K562 (cell line): Measurements from ENCODE around the gene CDCA3. TPM values are rescaled to one million over a fixed set of nuclear protein-coding genes. Genes with fewer than 3 reads are reported as not detected.

Source experiments
- ARID3A ChIP-seq: IDR thresholded peaks from 2 replicates; pipeline ENCODE4 v1.6.1; 2012; ENCODE audit warnings: low read depth, low read length, improper control_type of control experiment, borderline replicate concordance
- ARID4B ChIP-seq: sonication (generic); formaldehyde crosslinking; IDR thresholded peaks from 2 replicates; pipeline ENCODE4 v1.8.0; 2022; ENCODE audit warnings: mild to moderate bottlenecking, missing genetic modification reagents
- GTF3C2 ChIP-seq: IDR thresholded peaks from 3 replicates; pipeline ENCODE4 v1.6.1; 2011; ENCODE audit warnings: borderline replicate concordance, mild to moderate bottlenecking, moderate library complexity; ENCODE audit not compliant: insufficient read length; ENCODE audit errors: extremely low read depth
- HDAC3 ChIP-seq: fragments of 450-650 bp; IDR thresholded peaks from 2 replicates; pipeline ENCODE4 v1.6.1; 2018; ENCODE audit warnings: borderline replicate concordance, mild to moderate bottlenecking, moderate library complexity; ENCODE audit not compliant: partially characterized antibody
- MYNN ChIP-seq, 2 experiments: sonication (generic); formaldehyde crosslinking in 1 of 2; IDR thresholded peaks; 2 replicates each; pipeline versions ENCODE4 v1.5.0 to v1.6.1; 2016 to 2020; ENCODE audit warnings: antibody characterized with exemption in 1 of 2, missing genetic modification reagents in 1 of 2
- PATZ1 ChIP-seq: fragments of 250-450 bp; sonication (Bioruptor Pico); IDR thresholded peaks from 2 replicates; pipeline ENCODE4 v1.5.0; 2020; ENCODE audit warnings: mild to moderate bottlenecking, borderline replicate concordance
- PHB2 ChIP-seq: fragments of 450-650 bp; IDR thresholded peaks from 2 replicates; pipeline ENCODE4 v1.6.1; 2017; ENCODE audit warnings: low read depth
- ZBTB26 ChIP-seq: fragments of 450-650 bp; formaldehyde crosslinking; IDR thresholded peaks from 2 replicates; pipeline ENCODE4 v1.4.0; 2022; ENCODE audit warnings: missing genetic modification characterization
- ZC3H4 ChIP-seq: sonication (generic); formaldehyde crosslinking; IDR thresholded peaks from 2 replicates; pipeline ENCODE4 v1.9.0; 2021; ENCODE audit warnings: missing genetic modification reagents, borderline replicate concordance
- ZNF263 ChIP-seq: sonication (generic); formaldehyde crosslinking; IDR thresholded peaks from 2 replicates; pipeline ENCODE4 v1.8.0; 2022; ENCODE audit warnings: mild to moderate bottlenecking, missing genetic modification reagents, borderline replicate concordance
- ZNF707 ChIP-seq: fragments of 250-450 bp; sonication (Bioruptor Pico); conservative IDR thresholded peaks from 2 replicates; pipeline ENCODE4 v1.8.0; 2022; ENCODE audit warnings: inconsistent platforms, mild to moderate bottlenecking, moderate library complexity
- polyA plus RNA-seq, 8 experiments: library from polyadenylated mRNA; depleted of rRNA in 4 of 8; stranded (reverse) in 5 of 8; unstranded in 3 of 8; fragments of >200 nt; fragmentation: Nextera tagmentation in 2 of 8; fragmentation: Illumina TruSeq in 1 of 8; extraction: Ambion mirVana in 2 of 8; extraction: Trizol in 1 of 8; gene quantifications; 2 replicates each; pipeline versions ENCODE4 v1.2.1 to v1.2.3, GENCODE V29; 2011 to 2014; ENCODE audit warnings: inconsistent platforms in 1 of 8, missing spikeins in 1 of 8
- total RNA-seq, 7 experiments: library from RNA; depleted of rRNA in 6 of 7; stranded (reverse); fragments of >200 nt in 6 of 7; fragmentation: Illumina TruSeq in 2 of 7; extraction: Trizol in 2 of 7; gene quantifications; 2 replicates each; pipeline versions ENCODE4 v1.2.1 to v1.2.3, GENCODE V29; 2011 to 2021; ENCODE audit warnings: low replicate concordance in 1 of 7

The CDCA3 gene
- total and polyA plus RNA-seq, 9 of the 15 experiments (the other 6 are each of a cell fraction or from before 2014, with no cell fraction given) = 24.2 to 80.8 (median 55.1) TPM

GRCh38 chr12:6890789-6891645, 39.9 kb upstream of the CDCA3 start (continued):
- peak; percentile 7; the same call in 1 of the 2 replicates for TF ChIP-seq ARID4B
- no peak for TF ChIP-seq ZNF263
- TF ChIP-seq GTF3C2 = no peak
- no peak for TF ChIP-seq ZC3H4
- TF ChIP-seq ZBTB26 = no peak
- TF ChIP-seq PHB2 = no peak
- TF ChIP-seq ARID3A = no peak
- TF ChIP-seq PATZ1 = no peak
- no peak for TF ChIP-seq HDAC3
- TF ChIP-seq MYNN (IDR thresholded peaks at IDR 0.05) = no peak
- no peak for TF ChIP-seq MYNN (CRISPR knock-in tag; IDR thresholded peaks at IDR 0.05)
- no peak for TF ChIP-seq ZNF707 (CRISPR knock-in tag)
